Measurements from ENCODE around the gene TSPAN9. TPM values are rescaled to one million over a fixed set of nuclear protein-coding genes. Genes with fewer than 3 reads are reported as not detected.

Gene TSPAN9
- total RNA-seq, 1 donor from 2014 or later: 0.09 TPM

DNA sequence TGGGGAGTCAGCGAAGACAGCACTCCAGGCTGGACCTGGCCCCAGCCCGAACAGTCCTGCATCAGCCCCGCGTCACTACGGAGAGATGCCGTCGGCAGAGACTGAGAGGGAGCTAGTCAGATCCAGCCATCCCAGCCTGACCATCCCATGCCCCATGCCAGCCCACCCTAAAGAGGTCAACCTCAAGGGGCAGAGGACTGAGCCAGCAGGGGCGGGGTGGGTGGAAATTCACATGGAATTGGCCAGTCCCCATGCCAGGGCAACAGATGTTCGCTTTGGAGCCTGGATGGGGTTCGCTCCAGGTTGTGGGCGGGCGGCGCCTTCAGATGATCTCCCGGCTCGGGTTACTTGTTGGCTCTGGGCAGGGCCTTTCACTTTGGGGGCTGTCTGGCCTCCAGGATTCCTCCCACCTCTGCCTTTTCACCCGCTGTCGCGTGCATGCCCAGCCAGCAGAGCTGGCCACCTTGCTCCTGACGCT, 154.3 kb downstream of the TSPAN9 start:
- H3K9me3 Mint-ChIP-seq: no peaks in the 10 kb centered on the region
- no peak overlapping the region for H3K4me3 Mint-ChIP-seq
- intact Hi-C loops (cut with micrococcal nuclease): no loop called here
- no peak for DNase-seq
- peaks cover 2% of the 10 kb centered on the region for H3K27me3 Mint-ChIP-seq
- no peak overlapping the region for H3K27ac Mint-ChIP-seq
- H3K36me3 Mint-ChIP-seq (ENCODE audit: low read depth): no peaks in the 10 kb centered on the region
- H3K4me1 Mint-ChIP-seq: no peaks in the 10 kb centered on the region

- no peak overlapping the region for H3K27ac Mint-ChIP-seq
Measured at GRCh38 chr12:3233797-3234196, 156.6 kb downstream of the TSPAN9 start.

DNA sequence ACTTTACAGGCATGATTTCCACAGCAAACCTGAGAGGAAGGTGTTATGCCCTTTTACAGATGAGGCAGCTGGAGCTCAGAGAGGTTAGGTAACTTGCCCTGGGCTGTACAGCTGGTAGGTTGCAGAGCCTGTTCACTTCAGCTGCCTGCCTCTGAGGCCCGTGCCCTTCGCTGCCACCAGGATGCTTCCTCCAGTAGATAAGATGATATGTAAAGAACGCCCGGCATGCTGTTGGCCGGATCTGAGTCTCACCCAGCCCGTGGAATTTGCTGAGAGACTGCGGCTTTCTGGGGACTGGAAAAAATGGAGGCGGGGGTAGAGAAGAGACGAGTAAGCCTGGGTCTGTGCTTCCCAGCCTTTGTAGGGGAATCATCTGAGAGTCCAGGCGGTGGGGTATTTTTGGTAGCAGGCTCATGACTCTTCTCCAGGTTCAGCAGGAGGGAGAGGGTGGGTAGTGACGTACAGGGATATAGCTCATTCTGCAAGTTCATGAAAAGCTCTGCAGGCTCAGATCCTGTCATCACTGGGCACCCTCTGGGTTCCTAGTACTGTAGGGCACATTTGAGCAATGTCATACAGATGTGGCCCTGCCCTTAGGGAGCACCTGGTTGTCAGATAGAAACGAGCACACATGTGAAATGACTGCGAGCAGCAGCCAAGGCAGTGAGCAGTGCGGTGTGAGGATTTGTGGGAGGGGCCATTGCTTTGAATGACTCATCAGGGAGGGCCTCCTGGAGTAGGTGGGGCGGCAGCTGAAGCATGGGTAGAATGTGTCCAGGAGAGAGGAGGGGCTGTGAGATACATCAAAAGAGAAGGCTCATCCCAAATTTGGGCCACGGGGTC, 159.4 kb downstream of the TSPAN9 start:
- Mint-ChIP-seq H3K4me3 (no peak overlapping the region), H3K9me3 (no peaks in the 10 kb centered on the region), H3K27me3 (peaks cover 4% of the 10 kb centered on the region), H3K27ac (no peak overlapping the region), H3K4me1 (no peaks in the 10 kb centered on the region), H3K36me3 (ENCODE audit: low read depth) (no peaks in the 10 kb centered on the region)
- no peak for DNase-seq
- intact Hi-C loops (cut with micrococcal nuclease): no loop called here

More at GRCh38 chr12:3233797-3234196, 156.6 kb downstream of the TSPAN9 start:
- DNase-seq: no peak
- Mint-ChIP-seq H3K4me3 (no peak overlapping the region), H3K27me3 (peaks cover 2% of the 10 kb centered on the region), H3K4me1 (no peaks in the 10 kb centered on the region), H3K36me3 (ENCODE audit: low read depth) (no peaks in the 10 kb centered on the region), H3K9me3 (no peaks in the 10 kb centered on the region)
- intact Hi-C loops (cut with micrococcal nuclease): no loop called here

GRCh38 chr12:3238196-3238595, 161.0 kb downstream of the TSPAN9 start:
- intact Hi-C loops (cut with micrococcal nuclease): no loop called here
- Mint-ChIP-seq H3K9me3 (no peaks in the 10 kb centered on the region), H3K4me1 (no peaks in the 10 kb centered on the region), H3K4me3 (no peak overlapping the region), H3K27ac (no peak overlapping the region), H3K27me3 (peaks cover 4% of the 10 kb centered on the region), H3K36me3 (ENCODE audit: low read depth) (no peaks in the 10 kb centered on the region)
- DNase-seq: no peak

DNA sequence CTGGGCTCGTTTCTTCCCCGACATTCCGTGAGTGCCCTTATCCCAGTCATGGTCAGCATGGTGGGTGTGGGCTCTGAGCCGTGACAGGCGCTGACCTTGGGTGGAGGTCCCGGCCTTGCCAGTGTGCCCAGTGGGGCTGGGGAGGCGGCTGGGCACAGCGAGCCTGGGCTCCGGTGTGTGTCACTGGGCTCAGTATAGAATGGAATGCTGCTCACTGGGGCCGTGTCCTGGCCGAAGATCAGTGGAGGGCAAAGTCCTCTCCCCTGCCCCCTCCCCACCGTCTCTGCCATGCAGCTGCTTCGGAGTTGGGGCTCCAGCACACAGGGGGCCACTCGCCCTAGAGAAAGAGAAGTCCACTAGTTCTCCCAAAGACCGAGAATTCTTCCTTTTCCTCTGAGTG, 164.4 kb downstream of the TSPAN9 start:
- DNase-seq: no peak
- Mint-ChIP-seq H3K9me3 (no peaks in the 10 kb centered on the region), H3K4me3 (no peak overlapping the region), H3K27me3 (peaks cover 2% of the 10 kb centered on the region), H3K27ac (no peak overlapping the region), H3K36me3 (ENCODE audit: low read depth) (no peaks in the 10 kb centered on the region), H3K4me1 (no peaks in the 10 kb centered on the region)
- intact Hi-C loops (cut with micrococcal nuclease): no loop called here

DNA sequence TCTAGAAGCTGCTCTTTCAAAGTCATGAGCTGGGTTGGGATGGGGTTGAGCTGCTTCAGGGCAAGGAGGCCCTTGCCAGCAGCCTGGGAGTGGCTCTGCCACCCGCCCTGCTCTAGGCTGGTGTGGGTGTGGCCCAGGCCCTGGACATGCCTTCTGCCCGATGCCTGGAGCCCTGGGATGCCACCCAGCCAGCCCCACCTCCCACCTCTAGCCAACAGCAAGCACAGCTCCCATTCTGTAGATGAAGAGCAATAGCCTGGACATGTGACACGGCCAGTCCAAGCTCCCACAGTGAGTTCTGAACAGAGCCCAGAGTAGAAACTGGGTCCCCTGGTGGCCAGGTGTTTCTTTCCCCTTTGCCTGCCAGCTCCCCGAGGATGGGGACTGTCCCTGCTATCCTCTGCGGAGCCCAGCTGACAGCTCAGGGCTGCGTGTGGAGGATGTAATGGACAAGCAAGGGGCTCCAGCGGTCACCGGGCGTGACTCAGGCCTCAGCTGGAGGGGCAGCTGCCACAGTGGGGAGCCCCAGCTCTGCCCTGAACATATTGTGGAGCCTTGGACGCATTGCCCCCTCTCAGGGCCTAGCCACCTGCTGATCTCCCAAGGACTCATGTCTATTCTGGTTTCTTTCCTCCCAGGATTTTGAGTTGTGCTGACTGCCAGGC, 165.2 kb downstream of the TSPAN9 start:
- no peak overlapping the region for H3K4me3 Mint-ChIP-seq
- DNase-seq: no peak
- H3K4me1 Mint-ChIP-seq: no peaks in the 10 kb centered on the region
- intact Hi-C loops (cut with micrococcal nuclease): no loop called here
- H3K27me3 Mint-ChIP-seq: peaks cover 2% of the 10 kb centered on the region
- no peaks in the 10 kb centered on the region for H3K36me3 Mint-ChIP-seq (ENCODE audit: low read depth)
- no peak overlapping the region for H3K27ac Mint-ChIP-seq
- H3K9me3 Mint-ChIP-seq: no peaks in the 10 kb centered on the region

- no peaks in the 10 kb centered on the region for H3K9me3 Mint-ChIP-seq
- H3K4me3 Mint-ChIP-seq: no peak overlapping the region
- H3K27me3 Mint-ChIP-seq: peaks cover 4% of the 10 kb centered on the region
- no peaks in the 10 kb centered on the region for H3K36me3 Mint-ChIP-seq (ENCODE audit: low read depth)
- no peak for DNase-seq
- intact Hi-C loops (cut with micrococcal nuclease): no loop called here
- no peak overlapping the region for H3K27ac Mint-ChIP-seq
- no peaks in the 10 kb centered on the region for H3K4me1 Mint-ChIP-seq
Measured at GRCh38 chr12:3243376-3244084, 166.4 kb downstream of the TSPAN9 start.

- H3K4me1 Mint-ChIP-seq: peaks cover 4% of the 10 kb centered on the region
- no peak overlapping the region for H3K27ac Mint-ChIP-seq
- DNase-seq: no peak
- peaks cover 4% of the 10 kb centered on the region for H3K27me3 Mint-ChIP-seq
- H3K36me3 Mint-ChIP-seq (ENCODE audit: low read depth): no peaks in the 10 kb centered on the region
- H3K9me3 Mint-ChIP-seq: no peaks in the 10 kb centered on the region
- intact Hi-C loops (cut with micrococcal nuclease): no loop called here
- no peak overlapping the region for H3K4me3 Mint-ChIP-seq
Measured at GRCh38 chr12:3244219-3244750, 167.1 kb downstream of the TSPAN9 start.

DNA sequence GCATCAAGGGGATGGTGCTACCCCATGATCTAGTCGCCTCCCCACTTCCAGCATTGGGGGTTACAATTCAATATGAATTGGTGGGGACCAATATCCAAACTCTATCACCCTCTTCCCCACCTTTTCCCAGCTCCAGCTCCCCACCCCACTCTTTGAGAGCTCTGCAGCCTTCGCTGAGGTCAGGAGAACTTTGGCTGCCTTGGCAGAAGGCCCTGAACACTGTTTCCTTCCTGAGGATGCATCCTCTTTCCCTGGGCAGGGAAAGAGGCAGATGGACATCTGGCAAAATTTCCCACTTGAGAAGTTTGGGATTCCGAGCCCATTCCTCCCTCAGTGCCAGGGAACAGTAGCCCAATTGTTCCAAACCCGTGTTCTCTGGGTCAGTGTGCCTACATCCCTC, 169.1 kb downstream of the TSPAN9 start:
- H3K36me3 Mint-ChIP-seq (ENCODE audit: low read depth): no peaks in the 10 kb centered on the region
- H3K4me3 Mint-ChIP-seq: no peak overlapping the region
- H3K4me1 Mint-ChIP-seq: peaks cover 6% of the 10 kb centered on the region
- H3K9me3 Mint-ChIP-seq: no peaks in the 10 kb centered on the region
- intact Hi-C loops (cut with micrococcal nuclease): no loop called here
- no peak for DNase-seq
- peaks cover 5% of the 10 kb centered on the region for H3K27me3 Mint-ChIP-seq
- no peak overlapping the region for H3K27ac Mint-ChIP-seq

DNA sequence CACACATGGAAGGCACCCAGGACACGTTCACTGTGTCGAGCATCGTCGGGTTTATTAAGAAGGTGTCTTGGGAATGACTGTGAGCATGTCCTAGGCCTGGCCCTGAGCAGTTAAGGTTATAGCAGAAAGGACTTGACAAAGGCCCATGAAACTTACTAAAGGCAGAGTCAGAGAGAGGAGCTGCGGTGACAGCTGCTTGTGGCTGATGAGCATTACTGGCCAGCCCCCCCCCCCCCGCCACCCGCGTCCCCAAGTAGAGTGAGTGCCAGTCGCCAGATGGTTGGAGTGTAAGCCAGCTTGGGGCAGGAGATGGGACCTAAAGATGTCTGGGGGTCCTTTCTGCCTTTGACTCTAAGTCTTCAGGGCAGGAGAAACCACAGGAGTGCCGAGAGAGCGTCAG, 169.9 kb downstream of the TSPAN9 start:
- Mint-ChIP-seq H3K4me1 (peaks cover 6% of the 10 kb centered on the region), H3K4me3 (no peak overlapping the region), H3K36me3 (ENCODE audit: low read depth) (no peaks in the 10 kb centered on the region), H3K27ac (no peak overlapping the region), H3K9me3 (no peaks in the 10 kb centered on the region), H3K27me3 (peaks cover 5% of the 10 kb centered on the region)
- DNase-seq: no peak
- intact Hi-C loops (cut with micrococcal nuclease): no loop called here

GRCh38 chr12:3247629-3248161, 170.5 kb downstream of the TSPAN9 start:
- Mint-ChIP-seq H3K9me3 (no peaks in the 10 kb centered on the region), H3K4me1 (peaks cover 6% of the 10 kb centered on the region), H3K4me3 (no peak overlapping the region), H3K27ac (no peak overlapping the region), H3K27me3 (peaks cover 5% of the 10 kb centered on the region), H3K36me3 (ENCODE audit: low read depth) (no peaks in the 10 kb centered on the region)
- no peak for DNase-seq
- intact Hi-C loops (cut with micrococcal nuclease): no loop called here

DNA sequence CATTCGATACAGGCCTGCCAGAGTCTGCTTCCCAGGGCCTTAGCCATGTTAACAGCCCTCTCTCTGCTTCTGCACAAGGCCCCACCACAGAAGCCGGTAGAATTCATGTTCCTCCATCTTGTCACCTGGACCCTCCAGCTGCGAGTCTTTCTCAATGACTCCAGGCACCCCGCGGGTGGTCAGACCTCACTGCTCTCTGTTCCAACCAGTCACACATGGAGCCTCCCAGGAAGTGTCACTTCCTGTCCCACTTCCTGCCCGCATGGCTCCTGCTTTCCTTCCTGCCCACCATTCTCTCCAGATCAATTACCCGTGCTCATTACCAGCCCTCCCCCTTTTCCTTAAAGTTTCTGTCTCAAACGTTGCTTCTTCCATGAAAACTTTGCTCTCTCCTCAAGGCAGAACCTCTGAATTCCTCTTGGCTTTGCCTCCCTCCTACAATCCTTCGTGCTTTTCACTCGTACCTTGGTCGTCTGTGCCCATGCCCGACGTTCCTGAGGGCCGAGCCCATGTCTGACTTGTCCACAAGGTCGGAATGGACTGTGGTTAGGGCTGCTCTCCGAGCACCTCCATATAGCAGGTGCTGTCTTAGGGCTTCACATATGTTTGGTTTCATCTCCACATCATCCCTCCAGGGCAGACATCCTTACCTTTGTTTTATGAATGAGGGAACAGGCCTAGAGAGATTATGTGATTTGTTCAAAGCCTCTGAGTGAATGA, 172.1 kb downstream of the TSPAN9 start:
- peaks cover 6% of the 10 kb centered on the region for H3K4me1 Mint-ChIP-seq
- no peak for DNase-seq
- H3K4me3 Mint-ChIP-seq: no peak overlapping the region
- intact Hi-C loops (cut with micrococcal nuclease): no loop called here
- no peaks in the 10 kb centered on the region for H3K36me3 Mint-ChIP-seq (ENCODE audit: low read depth)
- peaks cover 5% of the 10 kb centered on the region for H3K27me3 Mint-ChIP-seq
- no peaks in the 10 kb centered on the region for H3K9me3 Mint-ChIP-seq
- H3K27ac Mint-ChIP-seq: no peak overlapping the region

DNA sequence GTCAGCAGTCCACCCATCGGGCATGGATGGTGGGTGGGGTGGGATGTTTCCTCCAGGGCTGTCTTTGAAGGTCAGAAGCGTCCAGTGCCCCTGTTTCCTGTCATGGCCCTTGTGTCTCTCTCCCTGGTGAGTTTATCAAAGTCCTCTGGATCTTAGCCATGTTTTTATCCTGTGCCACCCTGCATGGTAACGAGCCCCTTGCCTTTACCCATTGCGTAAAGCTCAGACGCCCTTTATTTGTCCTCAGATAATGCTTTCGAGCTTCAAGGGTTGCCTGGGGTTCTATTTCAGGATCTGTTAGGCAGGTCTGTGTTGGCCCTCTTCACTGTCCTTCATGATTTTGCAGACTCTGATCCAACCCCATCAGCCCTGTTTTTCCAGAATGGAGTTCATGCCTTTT, 172.9 kb downstream of the TSPAN9 start:
- Mint-ChIP-seq H3K36me3 (ENCODE audit: low read depth) (no peaks in the 10 kb centered on the region), H3K27ac (no peak overlapping the region), H3K27me3 (peaks cover 5% of the 10 kb centered on the region), H3K4me1 (peaks cover 6% of the 10 kb centered on the region), H3K9me3 (no peaks in the 10 kb centered on the region), H3K4me3 (no peak overlapping the region)
- intact Hi-C loops (cut with micrococcal nuclease): no loop called here
- DNase-seq: no peak
